ENCODE results near the gene DNAH1.

- TF ChIP-seq POLR2A (IDR thresholded peaks at IDR 0.05; ENCODE audit: low read depth, low read length), result no peak
- TF ChIP-seq CTCF (conservative IDR thresholded peaks at IDR 0.05; ENCODE audit: low read depth, low read length), result peak; percentile 80
- TF ChIP-seq FOS (IDR thresholded peaks at IDR 0.05; ENCODE audit: low read depth, low read length), result no peak
- TF ChIP-seq CHD1 (IDR thresholded peaks at IDR 0.05; ENCODE audit: low read depth, low read length), result no peak
- TF ChIP-seq USF2 (IDR thresholded peaks at IDR 0.05; ENCODE audit: low read depth, low read length), result 0 out of 2 replicates have a peak, but pooled peaks have one; percentile 33
- TF ChIP-seq MAZ (IDR thresholded peaks at IDR 0.05; ENCODE audit: borderline replicate concordance, low read depth, low read length), result no peak
Observed at GRCh38 chr3:52339612-52340011, 23.5 kb downstream of the DNAH1 start.
